ENCODE measurements around the gene MRPS25. TPM values are rescaled to one million over a fixed set of nuclear protein-coding genes. Genes with fewer than 3 reads are reported as not detected.

MRPS25 gene
- total RNA-seq, 1 donor from 2014 or later: 50.0 TPM

DNA sequence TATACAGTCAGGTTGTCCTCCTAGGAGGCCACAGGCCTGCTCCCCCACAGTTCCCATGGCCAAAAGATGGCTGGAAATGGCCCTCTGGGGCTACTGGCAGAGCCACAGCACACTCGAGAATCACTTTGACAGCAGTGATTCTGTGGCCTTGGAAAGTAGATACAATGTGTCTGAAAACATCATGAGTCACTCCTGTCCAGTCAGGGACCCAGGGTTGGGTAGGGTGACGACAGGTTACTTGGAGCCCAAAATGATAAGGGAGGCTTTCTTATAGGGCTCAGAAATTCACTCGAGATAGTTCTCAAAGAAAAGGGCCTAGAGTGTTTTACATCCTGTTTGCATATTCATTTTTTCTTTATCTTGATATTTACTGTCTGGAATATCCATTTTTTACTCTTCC is 24.3 kb downstream of the MRPS25 start:
- peaks cover 3% of the 10 kb centered on the region for H3K4me1 Mint-ChIP-seq (ENCODE audit: unreplicated experiment)
- no peak overlapping the region for H3K4me3 Mint-ChIP-seq (ENCODE audit: unreplicated experiment)
- TF ChIP-seq, protein P1, sequence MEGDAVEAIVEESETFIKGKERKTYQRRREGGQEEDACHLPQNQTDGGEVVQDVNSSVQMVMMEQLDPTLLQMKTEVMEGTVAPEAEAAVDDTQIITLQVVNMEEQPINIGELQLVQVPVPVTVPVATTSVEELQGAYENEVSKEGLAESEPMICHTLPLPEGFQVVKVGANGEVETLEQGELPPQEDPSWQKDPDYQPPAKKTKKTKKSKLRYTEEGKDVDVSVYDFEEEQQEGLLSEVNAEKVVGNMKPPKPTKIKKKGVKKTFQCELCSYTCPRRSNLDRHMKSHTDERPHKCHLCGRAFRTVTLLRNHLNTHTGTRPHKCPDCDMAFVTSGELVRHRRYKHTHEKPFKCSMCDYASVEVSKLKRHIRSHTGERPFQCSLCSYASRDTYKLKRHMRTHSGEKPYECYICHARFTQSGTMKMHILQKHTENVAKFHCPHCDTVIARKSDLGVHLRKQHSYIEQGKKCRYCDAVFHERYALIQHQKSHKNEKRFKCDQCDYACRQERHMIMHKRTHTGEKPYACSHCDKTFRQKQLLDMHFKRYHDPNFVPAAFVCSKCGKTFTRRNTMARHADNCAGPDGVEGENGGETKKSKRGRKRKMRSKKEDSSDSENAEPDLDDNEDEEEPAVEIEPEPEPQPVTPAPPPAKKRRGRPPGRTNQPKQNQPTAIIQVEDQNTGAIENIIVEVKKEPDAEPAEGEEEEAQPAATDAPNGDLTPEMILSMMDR (IDR thresholded peaks at IDR 0.05): no peak
- H3K27me3 Mint-ChIP-seq (ENCODE audit: unreplicated experiment): no peaks in the 10 kb centered on the region
- peaks cover 37% of the 10 kb centered on the region for H3K36me3 Mint-ChIP-seq (ENCODE audit: unreplicated experiment)
- no peak for DNase-seq (ENCODE audit: extremely low spot score, unreplicated experiment)
- no peaks in the 10 kb centered on the region for H3K9me3 Mint-ChIP-seq (ENCODE audit: unreplicated experiment)
- H3K27ac Mint-ChIP-seq (ENCODE audit: unreplicated experiment): no peak overlapping the region

DNA sequence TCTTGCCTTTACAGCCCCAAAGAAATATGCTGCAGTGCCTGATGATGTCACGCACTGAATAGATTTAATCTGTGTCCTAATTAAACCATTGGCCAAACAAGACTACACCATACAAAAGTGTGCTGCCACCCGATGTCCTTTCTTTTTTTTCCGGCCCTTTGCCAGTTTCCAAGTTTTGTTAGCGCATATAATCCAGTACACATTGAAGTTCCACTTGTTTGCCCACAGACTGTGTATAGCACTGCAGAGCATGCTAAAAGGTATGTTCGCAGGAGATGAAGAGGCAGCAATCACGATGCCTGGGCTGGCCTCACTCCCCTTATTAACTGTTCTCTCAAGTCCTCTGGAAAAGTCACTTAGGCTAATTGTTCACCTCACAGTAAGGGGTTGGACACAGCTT is 26.8 kb downstream of the MRPS25 start:
- no peaks in the 10 kb centered on the region for H3K27me3 Mint-ChIP-seq (ENCODE audit: unreplicated experiment)
- no peak overlapping the region for H3K27ac Mint-ChIP-seq (ENCODE audit: unreplicated experiment)
- peaks cover 30% of the 10 kb centered on the region for H3K36me3 Mint-ChIP-seq (ENCODE audit: unreplicated experiment)
- no peak overlapping the region for H3K4me3 Mint-ChIP-seq (ENCODE audit: unreplicated experiment)
- DNase-seq (ENCODE audit: extremely low spot score, unreplicated experiment): no peak
- H3K4me1 Mint-ChIP-seq (ENCODE audit: unreplicated experiment): peaks cover 3% of the 10 kb centered on the region
- H3K9me3 Mint-ChIP-seq (ENCODE audit: unreplicated experiment): no peaks in the 10 kb centered on the region
- TF ChIP-seq, protein P1 (IDR thresholded peaks at IDR 0.05): no peak

DNA sequence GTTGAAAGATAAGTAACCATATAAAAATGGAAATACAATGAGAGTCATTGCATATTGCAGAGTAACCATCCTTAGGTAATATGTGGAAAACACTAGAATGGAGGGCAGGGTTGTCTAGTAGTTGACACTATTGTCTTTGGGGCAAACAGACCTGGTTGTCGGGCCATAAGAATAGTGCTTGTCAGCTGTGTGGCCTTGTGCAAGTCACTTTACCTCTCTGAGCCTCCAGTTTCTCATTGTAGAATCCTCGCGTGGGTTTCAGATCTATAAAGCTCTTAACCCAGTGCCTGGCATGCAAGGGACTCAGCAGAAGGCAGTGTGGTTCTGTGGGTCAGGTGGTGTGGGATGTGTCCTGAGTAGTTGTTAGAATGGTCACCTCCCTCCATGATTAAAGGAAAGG is 32.0 kb downstream of the MRPS25 start:
- no peaks in the 10 kb centered on the region for H3K27me3 Mint-ChIP-seq (ENCODE audit: unreplicated experiment)
- H3K27ac Mint-ChIP-seq (ENCODE audit: unreplicated experiment): no peak overlapping the region
- H3K9me3 Mint-ChIP-seq (ENCODE audit: unreplicated experiment): no peaks in the 10 kb centered on the region
- no peaks in the 10 kb centered on the region for H3K4me1 Mint-ChIP-seq (ENCODE audit: unreplicated experiment)
- no peak for DNase-seq (ENCODE audit: extremely low spot score, unreplicated experiment)
- TF ChIP-seq, protein P1 (IDR thresholded peaks at IDR 0.05): no peak
- H3K4me3 Mint-ChIP-seq (ENCODE audit: unreplicated experiment): no peak overlapping the region
- peaks cover 32% of the 10 kb centered on the region for H3K36me3 Mint-ChIP-seq (ENCODE audit: unreplicated experiment)

- DNase-seq (ENCODE audit: extremely low spot score, unreplicated experiment): no peak
- Mint-ChIP-seq H3K4me1 (ENCODE audit: unreplicated experiment) (no peaks in the 10 kb centered on the region), H3K36me3 (ENCODE audit: unreplicated experiment) (peaks cover 33% of the 10 kb centered on the region), H3K4me3 (ENCODE audit: unreplicated experiment) (no peak overlapping the region), H3K27me3 (ENCODE audit: unreplicated experiment) (no peaks in the 10 kb centered on the region), H3K9me3 (ENCODE audit: unreplicated experiment) (no peaks in the 10 kb centered on the region), H3K27ac (ENCODE audit: unreplicated experiment) (no peak overlapping the region)
- TF ChIP-seq, protein P1 (IDR thresholded peaks at IDR 0.05): no peak
Measured at GRCh38 chr3:15032650-15033049, 32.5 kb downstream of the MRPS25 start.

GRCh38 chr3:15029625-15030024 is 35.5 kb downstream of the MRPS25 start:
- no peak overlapping the region for H3K4me3 Mint-ChIP-seq (ENCODE audit: unreplicated experiment)
- no peaks in the 10 kb centered on the region for H3K27me3 Mint-ChIP-seq (ENCODE audit: unreplicated experiment)
- no peak overlapping the region for H3K27ac Mint-ChIP-seq (ENCODE audit: unreplicated experiment)
- no peaks in the 10 kb centered on the region for H3K4me1 Mint-ChIP-seq (ENCODE audit: unreplicated experiment)
- peaks cover 48% of the 10 kb centered on the region for H3K36me3 Mint-ChIP-seq (ENCODE audit: unreplicated experiment)
- TF ChIP-seq, protein P1 (IDR thresholded peaks at IDR 0.05): no peak
- H3K9me3 Mint-ChIP-seq (ENCODE audit: unreplicated experiment): no peaks in the 10 kb centered on the region
- no peak for DNase-seq (ENCODE audit: extremely low spot score, unreplicated experiment)
